PC-9 (cell line): ENCODE results near the gene KLK11.

Experiments used
- CTCF ChIP-seq: fragments of 200-600 bp; sonication (generic); conservative IDR thresholded peaks from 2 replicates; pipeline ENCODE4 v1.6.1; 2017; ENCODE audit warnings: mixed run types, antibody characterized with exemption, mild to moderate bottlenecking, moderate library complexity
- EZH2 ChIP-seq: fragments of 200-600 bp; sonication (generic); IDR thresholded peaks from 2 replicates; pipeline ENCODE4 v1.8.0; 2017; ENCODE audit warnings: antibody characterized with exemption, low read depth

GRCh38 chr19:51000426-51000825 lies 26.0 kb downstream of the KLK11 start:
- TF ChIP-seq CTCF = no peak
- no peak for TF ChIP-seq EZH2
